K562 (cell line): ENCODE data around the gene ZNF451. TPM values are rescaled to one million over a fixed set of nuclear protein-coding genes. Genes with fewer than 3 reads are reported as not detected.

Experiments used
- CREBBP ChIP-seq: IDR thresholded peaks from one replicate; pipeline ENCODE4 v1.6.1; 2012; ENCODE audit warnings: low read depth, mild to moderate bottlenecking, control low read depth, inconsistent platforms, low read length
- DACH1 ChIP-seq: fragments of 450-650 bp; IDR thresholded peaks from 2 replicates; pipeline ENCODE4 v1.6.1; 2018; ENCODE audit not compliant: partially characterized antibody
- ELK1 ChIP-seq: sonication (generic); formaldehyde crosslinking; IDR thresholded peaks from 2 replicates; pipeline ENCODE4 v1.8.1; 2022; ENCODE audit warnings: missing genetic modification reagents
- FOSL1 ChIP-seq: fragments of 200-800 bp; sonication (Bioruptor generic); conservative IDR thresholded peaks from 2 replicates; pipeline ENCODE4 v1.6.1; 2016; ENCODE audit warnings: missing genetic modification characterization, missing compliant biosample characterization
- HES1 ChIP-seq: fragments of 450-650 bp; IDR thresholded peaks from 2 replicates; pipeline ENCODE4 v1.6.1; 2016; ENCODE audit warnings: low read depth, mild to moderate bottlenecking, moderate library complexity
- HLTF ChIP-seq: fragments of 450-650 bp; IDR thresholded peaks from 2 replicates; pipeline ENCODE4 v1.6.1; 2016
- MED1 ChIP-seq: sonication (generic); formaldehyde crosslinking; IDR thresholded peaks from 2 replicates; pipeline ENCODE4 v1.8.1; 2023; ENCODE audit warnings: missing genetic modification reagents, borderline replicate concordance
- POLR3G ChIP-seq: IDR thresholded peaks from 2 replicates; pipeline ENCODE4 v1.6.1; 2011; ENCODE audit not compliant: insufficient read length, insufficient replicate concordance; ENCODE audit errors: extremely low read depth
- PRDM10 ChIP-seq: fragments of 450-650 bp; IDR thresholded peaks from 2 replicates; pipeline ENCODE4 v1.6.1; 2018; ENCODE audit not compliant: partially characterized antibody
- RBBP5 ChIP-seq: fragments of 200-600 bp; sonication (generic); IDR thresholded peaks from 2 replicates; pipeline ENCODE4 v1.6.1; 2012; ENCODE audit warnings: borderline replicate concordance, mild to moderate bottlenecking, low read length, control low read depth, inconsistent platforms; ENCODE audit not compliant: insufficient read depth, poor library complexity, severe bottlenecking
- SETDB1 ChIP-seq: IDR thresholded peaks from one replicate; pipeline ENCODE4 v1.6.1; 2012; ENCODE audit warnings: low read length, control low read depth, inconsistent platforms
- SMAD3 ChIP-seq: fragments of 450-650 bp; formaldehyde crosslinking; conservative IDR thresholded peaks from 2 replicates; pipeline ENCODE4 v1.4.0; 2020; ENCODE audit warnings: mild to moderate bottlenecking
- TCF15 ChIP-seq: fragments of 250-450 bp; sonication (Bioruptor Pico); IDR thresholded peaks from 2 replicates; pipeline ENCODE4 v1.8.0; 2022; ENCODE audit warnings: moderate library complexity, mild to moderate bottlenecking, inconsistent platforms
- TRIM28 ChIP-seq: fragments of 450-650 bp; IDR thresholded peaks from 2 replicates; pipeline ENCODE4 v1.6.1; 2017
- ZBTB49 ChIP-seq: sonication (generic); formaldehyde crosslinking; IDR thresholded peaks from 2 replicates; pipeline ENCODE4 v1.8.0; 2022; ENCODE audit warnings: missing genetic modification reagents, mild to moderate bottlenecking, borderline replicate concordance
- ZNF253 ChIP-seq: fragments of 250-450 bp; sonication (Bioruptor Pico); conservative IDR thresholded peaks from 2 replicates; pipeline ENCODE4 v1.6.1; 2021; ENCODE audit warnings: mild to moderate bottlenecking
- ZZZ3 ChIP-seq: fragments of 450-650 bp; IDR thresholded peaks from 2 replicates; pipeline ENCODE4 v1.6.1; 2016; ENCODE audit warnings: antibody characterized with exemption, mild to moderate bottlenecking, moderate library complexity
- polyA plus RNA-seq, 8 experiments: library from polyadenylated mRNA; depleted of rRNA in 4 of 8; stranded (reverse) in 5 of 8; unstranded in 3 of 8; fragments of >200 nt; fragmentation: Nextera tagmentation in 2 of 8; fragmentation: Illumina TruSeq in 1 of 8; extraction: Ambion mirVana in 2 of 8; extraction: Trizol in 1 of 8; gene quantifications; 2 replicates each; pipeline versions ENCODE4 v1.2.1 to v1.2.3, GENCODE V29; 2011 to 2014; ENCODE audit warnings: inconsistent platforms in 1 of 8, missing spikeins in 1 of 8
- total RNA-seq, 7 experiments: library from RNA; depleted of rRNA in 6 of 7; stranded (reverse); fragments of >200 nt in 6 of 7; fragmentation: Illumina TruSeq in 2 of 7; extraction: Trizol in 2 of 7; gene quantifications; 2 replicates each; pipeline versions ENCODE4 v1.2.1 to v1.2.3, GENCODE V29; 2011 to 2021; ENCODE audit warnings: low replicate concordance in 1 of 7
- TF ChIP-seq, protein P1 (sequence below): fragments of 250-450 bp; sonication (Bioruptor Pico); IDR thresholded peaks from 2 replicates; pipeline ENCODE4 v1.9.0; 2021; ENCODE audit warnings: mild to moderate bottlenecking

Gene ZNF451
- total and polyA plus RNA-seq, 9 of the 15 experiments (the other 6 are each of a cell fraction or from before 2014, with no cell fraction given): 16.1 to 74.3 (median 38.3) TPM

GRCh38 chr6:57173886-57174510 lies 84.0 kb downstream of the ZNF451 start (continued):
- no peak for TF ChIP-seq CREBBP
- no peak for TF ChIP-seq SMAD3 (CRISPR knock-in tag)
- TF ChIP-seq ZBTB49: no peak
- TF ChIP-seq FOSL1 (tag): peak; percentile 38
- no peak for TF ChIP-seq ELK1 (CRISPR knock-in tag)
- TF ChIP-seq, protein P1, sequence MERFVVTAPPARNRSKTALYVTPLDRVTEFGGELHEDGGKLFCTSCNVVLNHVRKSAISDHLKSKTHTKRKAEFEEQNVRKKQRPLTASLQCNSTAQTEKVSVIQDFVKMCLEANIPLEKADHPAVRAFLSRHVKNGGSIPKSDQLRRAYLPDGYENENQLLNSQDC: no peak
- TF ChIP-seq RBBP5: no peak
- TF ChIP-seq SETDB1: no peak
- TF ChIP-seq HES1: no peak
- no peak for TF ChIP-seq POLR3G
- no peak for TF ChIP-seq MED1 (CRISPR knock-in tag)
- no peak for TF ChIP-seq ZZZ3
- no peak for TF ChIP-seq ZNF253 (CRISPR knock-in tag)
- TF ChIP-seq PRDM10: peak; percentile 34
- TF ChIP-seq TCF15: no peak
- TF ChIP-seq HLTF: no peak
- TF ChIP-seq DACH1: no peak
- no peak for TF ChIP-seq TRIM28
